GM19351 (cell line): ENCODE data around the gene ARHGAP1.

Experiments
- ATAC-seq: cut with Tn5 transposase; IDR thresholded peaks from one replicate; pipeline ENCODE4 v1.9.1; 2021; ENCODE audit warnings: mild to moderate bottlenecking, moderate library complexity; ENCODE audit not compliant: unreplicated experiment

The ARHGAP1 gene

DNA sequence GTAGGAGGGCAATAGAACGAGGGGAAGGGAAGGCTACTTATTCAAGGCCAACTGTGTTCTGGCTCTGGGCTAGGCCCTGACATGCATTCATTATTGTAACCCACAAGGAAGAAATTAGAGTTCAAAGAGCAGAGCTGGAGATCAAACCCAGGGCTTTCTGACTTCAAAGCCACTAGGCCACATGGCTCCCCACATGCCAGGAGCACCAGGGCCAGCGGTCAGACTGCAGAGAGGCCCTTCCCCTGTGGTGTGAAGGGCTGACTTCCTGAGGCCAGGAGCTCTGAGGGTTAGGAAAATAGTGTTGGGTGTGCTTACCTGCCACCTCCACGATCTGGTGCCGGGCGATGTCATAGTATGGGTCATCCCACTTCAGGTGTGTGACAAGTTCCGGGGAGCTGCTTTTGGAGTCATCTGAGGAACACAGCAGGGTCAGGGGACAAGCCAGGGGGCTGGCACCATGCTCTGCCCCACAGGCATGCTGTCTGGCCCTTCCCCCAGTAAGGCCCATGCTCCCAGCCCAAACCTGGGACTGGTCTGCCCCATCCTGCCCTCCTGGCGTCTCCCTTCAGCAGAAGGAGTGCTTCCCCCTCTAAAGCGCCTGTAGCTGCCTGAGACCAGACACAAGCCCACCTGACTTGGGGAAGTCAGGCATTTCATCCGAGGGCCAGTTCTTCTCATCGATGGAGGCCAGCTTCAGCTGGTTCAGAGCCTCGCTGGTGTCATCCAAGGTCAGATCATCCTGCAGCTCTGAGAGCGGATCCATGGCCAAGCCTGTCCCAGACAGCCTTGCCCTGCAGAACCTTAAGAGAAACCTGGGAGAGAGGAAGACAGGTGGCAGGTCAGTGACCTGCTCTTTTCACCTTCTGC lies 4.8 kb downstream of the ARHGAP1 start:
- no peak for ATAC-seq

DNA sequence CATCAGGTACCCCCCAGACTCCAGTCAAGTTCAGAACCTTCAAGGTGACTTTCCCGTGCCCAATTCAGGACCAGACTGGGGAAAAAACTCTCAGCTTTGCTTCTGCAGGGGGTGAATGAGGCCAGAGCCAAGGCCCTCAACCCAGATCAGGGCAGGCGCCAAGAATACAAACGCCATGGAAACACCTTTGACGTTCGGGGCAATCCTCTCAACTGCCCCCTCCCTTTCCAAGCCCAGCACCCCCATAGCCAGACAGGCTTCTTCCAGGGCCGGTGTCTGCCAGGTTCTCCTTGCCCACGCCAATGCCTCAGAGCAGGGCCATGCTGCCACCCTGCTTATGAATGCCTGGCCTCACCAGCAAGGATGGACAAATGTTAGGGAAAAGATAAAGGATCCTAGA lies 5.8 kb downstream of the ARHGAP1 start:
- ATAC-seq, result no peak

- ATAC-seq, result no peak
These were observed 6.3 kb downstream of the ARHGAP1 start for GRCh38 chr11:46694072-46694471.

DNA sequence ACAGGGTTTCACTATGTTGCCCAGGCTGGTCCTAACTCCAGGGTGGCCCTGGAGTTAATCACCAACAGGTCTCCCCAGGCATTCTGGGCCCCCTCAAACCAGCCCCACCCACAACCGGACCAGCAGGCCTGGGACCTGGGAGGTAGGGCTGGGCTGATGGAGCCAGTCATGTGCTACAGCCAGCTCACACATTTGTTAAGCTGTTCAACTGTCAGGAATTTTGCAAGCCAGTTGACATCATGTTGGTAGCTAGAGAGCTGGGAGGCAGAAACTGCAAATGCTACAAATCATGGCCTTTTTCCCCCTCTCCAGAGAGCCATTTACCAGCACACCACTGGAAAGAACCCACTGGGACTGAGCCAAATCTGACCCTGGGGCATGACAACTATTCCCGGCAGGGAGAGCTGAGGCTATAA lies 6.8 kb downstream of the ARHGAP1 start:
- ATAC-seq, result no peak

DNA sequence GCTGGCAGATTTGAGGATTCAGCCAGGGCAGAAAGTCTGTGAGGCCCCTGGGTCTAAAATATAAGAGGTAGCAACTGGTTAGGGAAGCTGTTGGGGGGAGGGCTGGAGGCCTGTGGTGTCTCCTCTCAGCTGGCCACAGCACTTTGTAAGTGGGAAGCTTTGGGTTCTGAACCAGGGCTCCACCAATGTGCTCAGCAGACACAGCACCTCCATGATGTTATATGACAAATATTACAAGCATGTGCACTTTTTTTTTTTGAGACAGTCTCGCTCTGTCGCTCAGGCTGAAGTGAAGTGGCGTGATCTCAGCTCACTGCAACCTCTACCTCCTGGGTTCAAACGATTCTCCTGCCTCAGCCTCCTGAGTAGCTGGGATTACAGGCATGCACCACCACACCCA lies 8.0 kb downstream of the ARHGAP1 start:
- ATAC-seq, result no peak

GRCh38 chr11:46690702-46691101 lies 9.7 kb downstream of the ARHGAP1 start:
- ATAC-seq, result no peak

DNA sequence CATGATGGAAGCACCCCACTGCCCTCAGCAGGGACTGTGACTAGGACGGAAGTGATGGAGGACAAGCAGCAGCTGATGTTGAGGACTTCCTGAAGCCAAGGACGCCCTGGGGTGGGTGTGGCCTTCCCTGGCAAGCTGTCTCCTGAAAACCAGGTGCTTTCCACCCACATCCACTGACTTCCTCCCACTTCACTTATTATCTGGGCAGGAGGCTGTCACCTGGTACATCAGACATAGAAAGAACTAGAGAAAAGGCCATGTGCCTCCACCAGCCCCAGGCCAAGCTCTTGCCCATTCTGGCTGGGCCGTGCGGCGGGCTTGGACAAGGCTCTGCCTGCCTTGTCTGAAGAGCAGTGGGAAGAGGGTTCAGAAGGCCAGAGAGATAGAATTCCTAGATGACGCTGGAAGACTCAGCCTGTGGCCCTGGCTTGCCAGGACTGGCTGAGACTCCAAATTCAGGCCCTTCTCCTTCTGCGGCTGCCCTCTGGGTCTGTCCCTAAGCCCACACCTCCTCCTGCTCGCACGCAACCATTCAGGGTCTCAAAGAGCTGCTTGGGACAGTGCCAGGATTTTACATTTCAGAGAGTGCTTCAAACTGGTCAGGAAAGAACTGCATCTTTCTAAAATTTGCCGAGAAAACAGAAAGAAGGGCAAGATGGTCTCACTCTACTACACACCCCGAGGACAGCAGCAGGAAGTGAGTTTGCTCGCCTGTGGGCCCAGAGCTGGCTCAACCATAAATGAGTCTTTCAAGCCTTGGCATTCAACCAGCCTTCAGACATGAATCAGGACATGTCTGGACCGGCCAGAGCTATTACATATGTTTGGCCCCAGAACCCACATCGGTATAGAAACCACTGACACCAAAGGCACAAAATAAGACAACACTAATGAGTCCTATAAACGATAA lies 13.3 kb downstream of the ARHGAP1 start:
- no peak for ATAC-seq

DNA sequence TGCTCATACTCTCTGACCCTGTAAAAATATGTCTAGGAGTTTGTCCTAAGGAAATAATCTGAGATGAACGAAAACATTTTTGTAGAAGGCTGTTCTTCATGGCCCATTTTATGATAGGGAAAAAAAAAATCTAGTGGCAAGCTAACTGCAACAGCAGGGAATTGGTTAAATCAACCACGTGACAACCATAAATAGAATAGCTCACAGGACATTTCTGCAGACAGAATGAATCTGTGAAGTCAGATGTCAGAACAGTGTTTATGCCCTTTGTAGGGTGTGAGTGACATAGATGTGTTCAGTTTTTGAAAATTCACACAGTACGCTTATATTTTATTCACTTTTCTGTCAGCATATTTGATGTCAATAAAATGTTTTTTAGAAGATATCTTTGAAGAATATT lies 16.1 kb downstream of the ARHGAP1 start:
- ATAC-seq, result no peak

GRCh38 chr11:46682773-46683752 lies 17.4 kb downstream of the ARHGAP1 start:
- no peak for ATAC-seq

- ATAC-seq, result no peak
These were observed 18.6 kb downstream of the ARHGAP1 start for GRCh38 chr11:46681814-46682213.

DNA sequence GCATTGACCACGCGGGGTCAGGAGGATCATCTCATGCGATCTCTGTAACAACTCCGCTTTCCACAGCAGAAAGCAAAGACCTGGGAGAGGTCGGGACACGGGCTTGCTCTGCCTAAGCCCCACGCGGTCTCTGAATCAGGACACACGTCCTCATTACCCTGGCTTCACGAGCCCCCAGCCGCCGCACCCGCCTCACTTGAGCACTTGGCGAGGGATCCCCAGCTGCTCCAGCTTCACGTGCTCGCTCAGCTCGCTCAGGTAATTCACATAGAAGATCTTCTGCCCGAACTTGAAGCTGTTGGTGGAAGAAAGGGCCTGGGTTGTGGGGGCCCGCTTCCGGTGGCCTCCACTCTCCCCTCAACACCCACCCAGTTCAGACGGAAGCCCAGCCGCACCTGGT lies 19.6 kb downstream of the ARHGAP1 start:
- no peak for ATAC-seq

GRCh38 chr11:46680164-46680760 lies 20.2 kb downstream of the ARHGAP1 start:
- ATAC-seq, result no peak

DNA sequence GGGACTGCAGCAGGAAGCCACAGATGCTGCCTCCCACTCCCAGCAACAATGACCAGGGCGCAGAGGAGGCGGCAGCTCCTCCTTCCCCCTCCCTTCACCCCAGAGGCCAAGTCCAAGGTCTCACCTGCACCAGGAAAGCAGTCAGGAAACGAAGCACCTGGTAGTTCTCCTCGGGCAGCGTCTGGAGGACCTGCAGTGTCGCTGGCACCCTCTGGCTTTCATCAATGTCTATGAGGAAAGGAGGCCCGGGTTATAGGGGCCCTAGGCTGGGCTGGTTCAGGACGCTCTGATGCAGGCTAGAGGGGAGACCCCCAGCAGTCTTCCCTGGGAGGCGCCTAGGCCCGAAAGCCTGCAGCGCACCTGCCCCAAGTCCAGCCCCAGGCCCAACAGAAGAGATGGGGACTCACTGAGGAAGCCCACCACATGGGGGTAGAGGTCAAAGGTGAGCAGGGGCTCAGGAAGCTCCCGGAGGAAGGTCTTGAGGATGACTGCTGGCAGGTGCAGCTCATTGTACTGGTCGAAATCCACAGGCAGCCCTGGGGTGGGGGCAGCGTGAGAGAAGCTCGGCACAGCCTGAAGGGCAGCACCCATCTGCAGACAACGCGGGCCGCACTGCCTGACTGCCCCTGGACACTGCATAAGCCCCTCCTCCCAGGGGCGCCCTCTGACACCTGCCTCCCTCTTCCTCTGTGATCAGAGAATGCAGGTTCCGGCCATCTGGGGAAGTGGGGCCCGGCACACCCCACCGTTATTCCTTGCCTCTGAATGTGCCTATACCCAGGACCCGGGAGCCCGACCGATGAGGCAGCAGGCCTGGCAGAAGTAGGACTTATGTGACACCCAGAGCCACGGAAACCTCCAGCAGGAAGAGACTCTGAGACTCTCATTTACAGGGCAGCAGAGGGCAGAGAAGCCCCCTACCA lies 20.9 kb downstream of the ARHGAP1 start:
- no peak for ATAC-seq

- ATAC-seq, result no peak
These were observed 21.7 kb downstream of the ARHGAP1 start for GRCh38 chr11:46678741-46679130.

GRCh38 chr11:46677991-46678740 lies 22.3 kb downstream of the ARHGAP1 start:
- ATAC-seq, result no peak

DNA sequence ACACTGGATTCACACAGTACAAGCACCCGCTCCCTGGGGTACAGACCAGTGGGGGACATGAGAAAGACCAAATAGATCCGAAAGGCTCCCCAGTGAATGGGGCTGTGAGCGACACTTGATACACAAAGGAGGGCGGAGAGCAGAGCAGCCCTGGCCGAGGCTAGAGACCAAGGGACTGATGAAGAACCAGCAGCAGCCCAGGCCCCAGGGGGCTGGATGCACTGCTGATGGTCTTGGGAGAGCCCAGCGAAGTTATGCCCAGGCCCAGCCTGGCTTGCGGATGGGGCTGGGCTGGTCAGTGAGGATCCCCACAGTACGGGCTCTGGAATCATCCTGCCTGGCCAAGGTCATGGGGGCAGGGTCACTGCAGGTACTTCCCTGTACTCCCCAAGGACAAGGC lies 23.2 kb downstream of the ARHGAP1 start:
- no peak for ATAC-seq

GRCh38 chr11:46676436-46677158 lies 23.8 kb downstream of the ARHGAP1 start:
- ATAC-seq, result no peak

- no peak for ATAC-seq
These were observed 24.5 kb downstream of the ARHGAP1 start for GRCh38 chr11:46675949-46676348.
